ENCODE results near the gene MRTFA. TPM values are rescaled to one million over a fixed set of nuclear protein-coding genes. Genes with fewer than 3 reads are reported as not detected.

Gene MRTFA
- polyA plus RNA-seq, 4 donors, result 11.9 to 20.0 (median 14.1) TPM

DNA sequence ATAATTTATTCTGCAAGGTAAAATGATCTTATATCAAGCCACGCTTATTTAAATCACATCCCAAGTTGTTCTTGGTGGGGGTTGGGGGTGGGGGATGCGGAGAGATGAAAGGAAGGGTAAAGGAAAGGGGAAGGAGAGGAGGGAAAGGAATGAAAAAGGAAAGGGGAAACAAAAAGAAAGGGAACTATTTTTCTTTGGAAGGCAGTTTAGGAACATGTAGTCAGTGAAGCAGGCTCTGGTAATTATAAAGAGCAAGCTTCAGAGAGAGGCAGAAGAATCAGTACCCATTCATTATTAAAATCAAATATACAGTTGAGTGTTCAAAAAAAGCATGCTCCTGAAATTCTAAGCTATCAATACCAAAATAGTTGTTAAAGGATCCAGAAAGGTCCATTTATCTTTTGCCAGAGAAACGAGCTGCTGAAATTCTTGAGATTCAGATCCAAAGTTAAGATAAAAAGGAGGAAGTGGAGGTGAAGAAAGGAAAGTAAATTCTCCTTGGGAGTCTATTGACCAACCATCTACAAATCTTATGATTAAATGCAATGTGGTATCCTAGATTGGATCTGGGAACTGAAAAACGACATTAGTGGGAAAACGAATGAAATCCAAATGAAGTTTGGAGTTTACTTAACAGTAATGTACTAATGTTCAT is 158.7 kb downstream of the MRTFA start:
- WGBS, 3 donors, result 60 to 72% (median 68%) methylated on average over 5 of the region's 5 CpGs
- DNase-seq, result no peak
- Histone ChIP-seq H3K4me1 (ENCODE audit: control insufficient read depth in 3 of 3, insufficient read depth in 2 of 3, low read depth in 1 of 3, low read length in 2 of 3) (peaks cover 0 to 6% (median 4%) of the 10 kb centered on the region in 3 donors), H3K36me3 (ENCODE audit: control insufficient read depth in 3 of 3, insufficient read depth in 2 of 3, low read depth in 1 of 3, low read length in 3 of 3) (no peaks in the 10 kb centered on the region), H3K27me3 (ENCODE audit: control insufficient read depth in 3 of 3, insufficient read depth in 3 of 3, low read length in 3 of 3) (no peaks in the 10 kb centered on the region), H3K9me3 (ENCODE audit: control insufficient read depth in 2 of 2, insufficient read depth in 1 of 2, low read depth in 1 of 2, low read length in 1 of 2) (no peaks in the 10 kb centered on the region), H3K4me3 (ENCODE audit: low read depth in 1 of 3, low read length in 3 of 3) (no peak overlapping the region), H3K27ac (ENCODE audit: low read depth in 1 of 3, low read length in 2 of 3) (no peak overlapping the region)
- no peak for FAIRE-seq

DNA sequence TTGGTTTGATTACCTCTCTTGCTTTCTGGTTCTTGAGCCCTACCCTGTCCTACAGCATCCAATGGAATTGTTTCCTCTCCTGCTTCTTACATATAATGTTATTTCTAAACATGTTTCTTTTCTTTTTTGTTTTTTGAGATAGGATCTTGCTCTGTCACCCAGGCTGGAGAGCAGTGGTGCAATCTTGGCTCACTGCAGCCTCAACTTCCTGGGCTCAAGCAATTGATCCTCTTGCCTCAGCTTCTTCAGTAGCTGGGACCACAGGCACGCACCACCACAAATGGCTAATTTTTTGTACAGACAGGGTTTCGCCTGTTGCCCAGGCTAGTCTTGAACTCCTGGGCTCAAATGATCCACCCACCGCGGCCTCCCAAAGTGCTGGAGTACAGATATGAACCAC is 160.2 kb downstream of the MRTFA start:
- Histone ChIP-seq H3K4me3 (ENCODE audit: low read depth in 1 of 3, low read length in 3 of 3) (no peak overlapping the region), H3K36me3 (ENCODE audit: control insufficient read depth in 3 of 3, insufficient read depth in 2 of 3, low read depth in 1 of 3, low read length in 3 of 3) (no peaks in the 10 kb centered on the region), H3K27ac (ENCODE audit: low read depth in 1 of 3, low read length in 2 of 3) (no peak overlapping the region), H3K27me3 (ENCODE audit: control insufficient read depth in 3 of 3, insufficient read depth in 3 of 3, low read length in 3 of 3) (no peaks in the 10 kb centered on the region), H3K4me1 (ENCODE audit: control insufficient read depth in 3 of 3, insufficient read depth in 2 of 3, low read depth in 1 of 3, low read length in 2 of 3) (peaks cover 0 to 4% (median 2%) of the 10 kb centered on the region in 3 donors), H3K9me3 (ENCODE audit: control insufficient read depth in 2 of 2, insufficient read depth in 1 of 2, low read depth in 1 of 2, low read length in 1 of 2) (no peaks in the 10 kb centered on the region)
- no peak for DNase-seq
- 82 to 99% (median 97%) methylated on average over 4 of the region's 4 CpGs for WGBS, 3 donors
- no peak for FAIRE-seq

DNA sequence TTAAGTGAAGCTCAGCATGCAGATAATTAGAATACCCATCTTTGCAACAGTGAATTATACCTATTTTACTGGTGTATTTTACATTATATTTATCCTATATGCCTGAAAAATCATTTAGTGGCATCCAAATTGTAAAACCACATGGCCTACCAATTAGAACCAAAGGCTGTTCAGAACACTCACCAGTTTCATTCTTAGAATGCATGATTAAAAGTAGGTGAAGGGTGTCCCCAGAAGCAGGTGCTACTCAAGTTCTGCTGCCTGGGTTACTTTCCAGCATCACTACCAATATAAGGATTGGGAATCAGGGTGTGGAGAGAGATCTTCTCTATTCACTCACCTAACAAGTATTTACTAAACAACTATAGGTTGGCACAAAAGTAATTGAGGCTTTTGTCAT is 162.8 kb downstream of the MRTFA start:
- no peak overlapping the region for H3K27ac ChIP-seq (ENCODE audit: low read depth in 1 of 3, low read length in 2 of 3)
- no peak for DNase-seq
- H3K9me3 ChIP-seq (ENCODE audit: control insufficient read depth in 2 of 2, insufficient read depth in 1 of 2, low read depth in 1 of 2, low read length in 1 of 2), result no peaks in the 10 kb centered on the region
- no peak overlapping the region for H3K4me3 ChIP-seq (ENCODE audit: low read depth in 1 of 3, low read length in 3 of 3)
- H3K36me3 ChIP-seq (ENCODE audit: control insufficient read depth in 3 of 3, insufficient read depth in 2 of 3, low read depth in 1 of 3, low read length in 3 of 3), result no peaks in the 10 kb centered on the region
- peaks cover 0 to under 1% (median 0%) of the 10 kb centered on the region in 3 donors for H3K4me1 ChIP-seq (ENCODE audit: control insufficient read depth in 3 of 3, insufficient read depth in 2 of 3, low read depth in 1 of 3, low read length in 2 of 3)
- FAIRE-seq, result no peak
- H3K27me3 ChIP-seq (ENCODE audit: control insufficient read depth in 3 of 3, insufficient read depth in 3 of 3, low read length in 3 of 3), result no peaks in the 10 kb centered on the region

DNA sequence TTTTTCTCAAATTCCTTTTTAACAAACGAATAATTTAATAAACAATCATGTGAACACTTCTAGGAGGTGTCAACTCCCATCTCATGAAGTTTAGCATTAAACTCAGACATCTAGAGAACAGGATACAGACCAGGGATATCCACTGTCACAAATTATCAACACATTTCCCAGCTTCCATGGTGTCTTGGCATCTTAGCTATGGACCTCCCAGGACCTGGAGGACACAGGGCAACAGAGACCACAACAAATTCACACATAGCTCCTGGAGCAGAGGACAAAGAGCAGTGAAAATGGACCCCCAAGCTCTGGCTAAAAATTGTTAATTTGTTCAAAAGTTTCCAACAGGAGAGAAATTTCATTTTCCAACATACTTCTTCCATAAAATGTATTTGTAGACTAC is 163.9 kb downstream of the MRTFA start:
- Histone ChIP-seq H3K4me1 (ENCODE audit: control insufficient read depth in 3 of 3, insufficient read depth in 2 of 3, low read depth in 1 of 3, low read length in 2 of 3) (peaks cover 0 to 2% (median 0%) of the 10 kb centered on the region in 3 donors), H3K27me3 (ENCODE audit: control insufficient read depth in 3 of 3, insufficient read depth in 3 of 3, low read length in 3 of 3) (no peaks in the 10 kb centered on the region), H3K4me3 (ENCODE audit: low read depth in 1 of 3, low read length in 3 of 3) (no peak overlapping the region), H3K27ac (ENCODE audit: low read depth in 1 of 3, low read length in 2 of 3) (no peak overlapping the region), H3K36me3 (ENCODE audit: control insufficient read depth in 3 of 3, insufficient read depth in 2 of 3, low read depth in 1 of 3, low read length in 3 of 3) (no peaks in the 10 kb centered on the region), H3K9me3 (ENCODE audit: control insufficient read depth in 2 of 2, insufficient read depth in 1 of 2, low read depth in 1 of 2, low read length in 1 of 2) (no peaks in the 10 kb centered on the region)
- FAIRE-seq (no peak), DNase-seq (no peak)
- 83 to 93% (median 91%) methylated on average over 1 of the region's 1 CpG for WGBS, 3 donors

DNA sequence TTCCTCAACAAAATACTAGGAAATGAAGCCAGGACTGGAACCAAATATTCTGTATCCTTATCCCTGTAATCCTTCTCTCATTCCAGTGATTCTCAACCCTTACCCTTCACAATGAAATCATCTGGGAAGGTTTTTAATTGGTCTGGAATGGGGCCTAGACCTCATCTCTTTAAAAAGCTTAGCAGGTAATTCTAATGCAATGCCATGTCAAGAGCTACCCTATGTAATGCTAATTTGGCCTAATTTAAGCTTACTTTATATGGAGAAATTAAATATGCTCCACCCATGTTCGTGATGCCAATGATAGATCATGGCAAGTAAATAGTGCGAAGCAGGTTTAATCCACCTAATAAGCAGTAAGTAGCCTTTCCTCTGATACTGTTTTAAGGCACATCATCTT is 164.5 kb downstream of the MRTFA start:
- no peaks in the 10 kb centered on the region for H3K9me3 ChIP-seq (ENCODE audit: control insufficient read depth in 2 of 2, insufficient read depth in 1 of 2, low read depth in 1 of 2, low read length in 1 of 2)
- H3K27ac ChIP-seq (ENCODE audit: low read depth in 1 of 3, low read length in 2 of 3), result no peak overlapping the region
- 95 to 97% (median 96%) methylated on average over 2 of the region's 2 CpGs for WGBS, 3 donors
- no peak overlapping the region for H3K4me3 ChIP-seq (ENCODE audit: low read depth in 1 of 3, low read length in 3 of 3)
- H3K27me3 ChIP-seq (ENCODE audit: control insufficient read depth in 3 of 3, insufficient read depth in 3 of 3, low read length in 3 of 3), result no peaks in the 10 kb centered on the region
- no peaks in the 10 kb centered on the region for H3K36me3 ChIP-seq (ENCODE audit: control insufficient read depth in 3 of 3, insufficient read depth in 2 of 3, low read depth in 1 of 3, low read length in 3 of 3)
- no peak for FAIRE-seq
- no peak for DNase-seq
- H3K4me1 ChIP-seq (ENCODE audit: control insufficient read depth in 3 of 3, insufficient read depth in 2 of 3, low read depth in 1 of 3, low read length in 2 of 3), result peaks cover 0 to 2% (median 0%) of the 10 kb centered on the region in 3 donors

DNA sequence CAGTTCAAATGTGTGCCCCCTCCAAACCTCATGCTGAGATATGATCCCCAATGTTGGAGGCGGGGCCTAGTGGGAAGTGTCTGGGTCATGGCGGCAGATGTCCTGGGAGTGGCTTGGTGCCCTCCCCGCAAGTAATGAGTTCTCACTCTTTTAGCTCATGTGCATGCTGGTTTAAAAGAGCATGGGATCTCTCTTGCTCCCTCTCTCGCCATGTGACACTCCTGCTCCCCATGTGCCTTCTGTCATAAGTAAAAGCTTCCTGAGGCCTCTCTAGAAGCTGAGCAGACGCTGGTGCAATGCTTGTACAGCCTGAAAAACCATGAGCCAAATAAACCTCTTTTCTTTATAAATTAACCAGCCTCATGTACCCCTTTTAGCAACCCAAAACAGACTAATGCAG is 167.3 kb downstream of the MRTFA start:
- Histone ChIP-seq H3K9me3 (ENCODE audit: control insufficient read depth in 2 of 2, insufficient read depth in 1 of 2, low read depth in 1 of 2, low read length in 1 of 2) (no peaks in the 10 kb centered on the region), H3K4me1 (ENCODE audit: control insufficient read depth in 3 of 3, insufficient read depth in 2 of 3, low read depth in 1 of 3, low read length in 2 of 3) (peaks cover 0 to 2% (median 0%) of the 10 kb centered on the region in 3 donors), H3K4me3 (ENCODE audit: low read depth in 1 of 3, low read length in 3 of 3) (no peak overlapping the region), H3K36me3 (ENCODE audit: control insufficient read depth in 3 of 3, insufficient read depth in 2 of 3, low read depth in 1 of 3, low read length in 3 of 3) (no peaks in the 10 kb centered on the region), H3K27ac (ENCODE audit: low read depth in 1 of 3, low read length in 2 of 3) (no peak overlapping the region), H3K27me3 (ENCODE audit: control insufficient read depth in 3 of 3, insufficient read depth in 3 of 3, low read length in 3 of 3) (no peaks in the 10 kb centered on the region)
- DNase-seq (no peak), FAIRE-seq (no peak)
- WGBS, 3 donors, result 95 to 99% (median 97%) methylated on average over 5 of the region's 5 CpGs

DNA sequence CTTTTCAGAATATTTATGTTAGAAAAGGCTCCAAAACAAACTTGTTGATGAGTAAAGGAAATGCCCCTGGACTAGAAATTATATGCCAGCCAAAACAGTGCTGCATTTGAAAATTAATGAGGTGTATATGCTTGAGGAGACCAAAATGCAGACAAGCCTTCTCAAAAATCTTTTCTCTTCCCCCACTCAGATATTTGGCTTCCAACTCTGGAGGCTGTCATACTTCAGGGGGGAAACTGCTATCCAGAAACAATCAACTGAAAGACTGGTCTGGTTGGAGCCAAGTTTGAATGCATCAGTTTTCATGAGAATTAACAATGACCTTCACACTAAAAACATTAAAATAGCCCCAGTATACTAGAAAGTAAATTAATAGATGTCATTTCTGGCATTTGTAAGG is 167.9 kb downstream of the MRTFA start:
- H3K4me1 ChIP-seq (ENCODE audit: control insufficient read depth in 3 of 3, insufficient read depth in 2 of 3, low read depth in 1 of 3, low read length in 2 of 3), result peaks cover 0 to 2% (median 0%) of the 10 kb centered on the region in 3 donors
- FAIRE-seq, result no peak

DNA sequence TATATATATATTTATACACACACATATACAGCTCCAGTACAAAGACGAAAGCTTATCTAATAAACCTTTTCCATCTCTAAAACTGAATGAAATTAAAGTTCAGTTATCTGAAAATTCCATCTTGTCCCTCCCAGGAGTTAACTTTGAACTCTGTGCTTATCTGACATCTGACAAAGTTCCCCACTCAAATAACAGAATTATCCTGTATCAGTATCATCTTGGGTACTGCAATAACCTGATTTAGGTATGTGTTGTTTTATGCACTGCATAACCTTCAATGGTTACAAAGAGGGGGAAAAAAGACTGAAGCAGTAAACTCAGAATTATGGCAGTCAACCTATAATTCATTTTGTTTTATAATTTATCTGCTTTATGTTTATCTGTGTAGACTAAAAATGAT is 169.5 kb downstream of the MRTFA start:
- Histone ChIP-seq H3K4me3 (ENCODE audit: low read depth in 1 of 3, low read length in 3 of 3) (no peak overlapping the region), H3K4me1 (ENCODE audit: control insufficient read depth in 3 of 3, insufficient read depth in 2 of 3, low read depth in 1 of 3, low read length in 2 of 3) (peaks cover 0 to 3% (median 2%) of the 10 kb centered on the region in 3 donors), H3K27ac (ENCODE audit: low read depth in 1 of 3, low read length in 2 of 3) (no peak overlapping the region), H3K36me3 (ENCODE audit: control insufficient read depth in 3 of 3, insufficient read depth in 2 of 3, low read depth in 1 of 3, low read length in 3 of 3) (peaks cover 0 to 2% (median 0%) of the 10 kb centered on the region in 3 donors), H3K9me3 (ENCODE audit: control insufficient read depth in 2 of 2, insufficient read depth in 1 of 2, low read depth in 1 of 2, low read length in 1 of 2) (no peaks in the 10 kb centered on the region), H3K27me3 (ENCODE audit: control insufficient read depth in 3 of 3, insufficient read depth in 3 of 3, low read length in 3 of 3) (no peaks in the 10 kb centered on the region)
- WGBS, 3 donors, result 75 to 91% (median 85%) methylated on average over 1 of the region's 1 CpG
- DNase-seq, result no peak
- no peak for FAIRE-seq

More for the DNA sequence above, 167.9 kb downstream of the MRTFA start:
- Histone ChIP-seq H3K27ac (ENCODE audit: low read depth in 1 of 3, low read length in 2 of 3) (no peak overlapping the region), H3K36me3 (ENCODE audit: control insufficient read depth in 3 of 3, insufficient read depth in 2 of 3, low read depth in 1 of 3, low read length in 3 of 3) (no peaks in the 10 kb centered on the region), H3K9me3 (ENCODE audit: control insufficient read depth in 2 of 2, insufficient read depth in 1 of 2, low read depth in 1 of 2, low read length in 1 of 2) (no peaks in the 10 kb centered on the region), H3K4me3 (ENCODE audit: low read depth in 1 of 3, low read length in 3 of 3) (no peak overlapping the region), H3K27me3 (ENCODE audit: control insufficient read depth in 3 of 3, insufficient read depth in 3 of 3, low read length in 3 of 3) (no peaks in the 10 kb centered on the region)
- DNase-seq, result no peak

DNA sequence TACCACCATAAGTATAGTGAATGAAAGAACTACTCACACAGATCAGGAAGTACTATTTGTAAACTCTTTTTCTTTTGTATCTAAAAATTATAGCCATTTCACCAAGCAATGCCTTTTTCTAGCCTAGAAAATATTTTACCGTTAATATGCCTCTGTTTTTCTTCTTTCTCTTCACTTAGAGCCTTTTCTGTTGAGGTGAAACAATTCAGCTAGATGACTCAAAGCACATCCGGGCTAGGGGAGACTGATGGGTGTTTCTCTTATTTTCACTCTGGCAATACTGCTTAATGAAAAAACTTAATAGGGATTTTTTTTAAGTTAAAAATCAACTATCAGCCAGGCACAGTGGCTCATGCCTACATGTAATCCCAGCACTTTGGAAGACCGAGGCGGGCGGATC is 172.8 kb downstream of the MRTFA start:
- Histone ChIP-seq H3K9me3 (ENCODE audit: control insufficient read depth in 2 of 2, insufficient read depth in 1 of 2, low read depth in 1 of 2, low read length in 1 of 2) (no peaks in the 10 kb centered on the region), H3K4me1 (ENCODE audit: control insufficient read depth in 3 of 3, insufficient read depth in 2 of 3, low read depth in 1 of 3, low read length in 2 of 3) (peaks cover 0 to 4% (median 4%) of the 10 kb centered on the region in 3 donors), H3K4me3 (ENCODE audit: low read depth in 1 of 3, low read length in 3 of 3) (no peak overlapping the region), H3K27ac (ENCODE audit: low read depth in 1 of 3, low read length in 2 of 3) (peak overlapping the region in 2 of 3 donors; percentile 25 to 79), H3K36me3 (ENCODE audit: control insufficient read depth in 3 of 3, insufficient read depth in 2 of 3, low read depth in 1 of 3, low read length in 3 of 3) (peaks cover 0 to 7% (median 0%) of the 10 kb centered on the region in 3 donors), H3K27me3 (ENCODE audit: control insufficient read depth in 3 of 3, insufficient read depth in 3 of 3, low read length in 3 of 3) (no peaks in the 10 kb centered on the region)
- FAIRE-seq (no peak), DNase-seq (no peak)
- 82 to 91% (median 82%) methylated on average over 5 of the region's 5 CpGs for WGBS, 3 donors

All from small intestine (tissue), 7 donors.